Stimulated activated CD8-positive, alpha-beta memory T cell treated with anti-CD3 and anti-CD28 coated beads, Interleukin-7, amount 100 ng/mL, for 24 hours (primary cell): Measurements from ENCODE around the gene DERA.

Experiments used
- DNase-seq: peaks from one replicate; pipeline ENCODE4 v3.0.0-alpha.2; 2020; ENCODE audit warnings: low read depth

Gene DERA

DNA sequence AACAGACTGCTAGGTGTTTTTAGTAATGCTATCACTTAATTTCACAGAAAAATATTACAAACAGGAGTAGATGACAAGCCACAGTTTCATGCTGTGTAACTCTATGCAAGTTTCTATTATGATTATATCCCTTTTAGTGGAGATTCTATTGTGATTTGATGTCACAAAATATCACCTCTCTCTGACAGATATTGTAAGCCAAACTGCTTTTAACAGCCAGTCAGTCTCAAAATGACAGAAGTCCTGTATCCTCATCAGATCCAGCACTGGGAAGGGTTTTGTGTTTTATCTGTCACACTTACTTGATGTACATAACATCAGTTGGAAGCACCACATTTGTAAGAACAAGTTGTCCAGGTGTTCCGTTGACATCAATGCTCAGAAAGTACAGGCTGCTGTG is 164.8 kb downstream of the DERA start:
- no peak for DNase-seq

DNA sequence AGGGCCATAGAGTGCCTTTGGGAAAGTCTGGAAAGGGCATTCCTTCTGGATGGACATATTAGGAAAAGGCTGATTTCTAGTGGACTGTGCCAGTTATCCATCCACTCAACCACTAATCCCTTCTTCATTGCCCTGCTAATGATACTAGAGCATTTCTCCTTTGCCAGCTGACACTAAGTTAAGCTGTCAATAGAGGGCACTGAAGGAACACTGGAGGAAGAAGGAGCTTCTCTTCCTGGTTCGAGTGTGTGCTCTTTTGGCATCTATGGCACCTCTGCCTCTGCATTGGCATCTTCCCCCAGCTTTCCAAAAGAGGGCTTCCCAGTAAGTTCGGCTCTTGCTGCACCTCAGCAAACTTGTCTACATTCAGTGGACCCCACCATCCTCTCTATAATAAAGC is 165.4 kb downstream of the DERA start:
- no peak for DNase-seq

DNA sequence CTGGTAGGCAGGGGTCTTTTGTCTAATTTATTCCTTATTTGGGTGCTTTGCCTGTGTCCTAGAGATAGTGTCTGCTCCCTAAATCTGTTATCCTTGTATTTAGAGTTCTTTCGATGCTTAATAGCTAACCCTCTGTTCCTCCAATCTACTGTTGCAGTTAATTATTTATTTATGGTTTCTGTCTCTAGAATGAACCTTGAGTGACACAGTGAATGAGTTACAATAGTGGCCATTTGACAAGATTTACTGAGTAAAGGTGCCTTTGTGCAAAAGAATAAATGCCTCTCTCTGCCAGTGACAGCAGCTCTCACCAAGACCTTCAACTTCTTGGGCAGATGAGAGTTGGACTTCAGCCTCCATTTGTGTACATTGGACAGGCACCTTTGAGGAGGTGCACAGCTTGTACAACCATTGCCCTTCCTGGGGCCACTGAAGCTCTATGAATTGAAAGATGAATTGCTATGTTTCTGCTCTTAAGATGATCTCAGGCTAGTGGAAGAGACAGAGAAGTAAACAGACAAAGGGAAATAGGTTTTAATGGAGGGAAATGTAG is 165.9 kb downstream of the DERA start:
- no peak for DNase-seq

DNA sequence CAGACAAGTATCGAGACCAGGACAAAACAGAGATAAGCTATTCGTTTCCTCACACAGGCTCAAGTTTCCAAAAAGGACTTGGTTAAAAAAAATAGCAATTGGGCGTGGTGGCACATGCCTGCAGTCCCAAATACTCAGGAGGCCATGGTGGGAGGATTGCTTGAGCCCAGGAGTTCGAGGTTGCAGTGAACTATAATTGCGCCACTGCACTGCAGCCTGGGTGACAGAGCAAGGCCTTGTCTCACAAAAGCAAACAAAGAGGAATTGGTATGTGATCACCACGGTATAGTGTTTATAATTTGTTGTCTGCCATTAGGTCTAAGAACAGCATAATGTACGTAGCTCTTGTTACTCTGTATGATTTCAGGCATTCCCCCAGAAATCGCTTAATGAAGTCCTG is 175.3 kb downstream of the DERA start:
- DNase-seq, result no peak

DNA sequence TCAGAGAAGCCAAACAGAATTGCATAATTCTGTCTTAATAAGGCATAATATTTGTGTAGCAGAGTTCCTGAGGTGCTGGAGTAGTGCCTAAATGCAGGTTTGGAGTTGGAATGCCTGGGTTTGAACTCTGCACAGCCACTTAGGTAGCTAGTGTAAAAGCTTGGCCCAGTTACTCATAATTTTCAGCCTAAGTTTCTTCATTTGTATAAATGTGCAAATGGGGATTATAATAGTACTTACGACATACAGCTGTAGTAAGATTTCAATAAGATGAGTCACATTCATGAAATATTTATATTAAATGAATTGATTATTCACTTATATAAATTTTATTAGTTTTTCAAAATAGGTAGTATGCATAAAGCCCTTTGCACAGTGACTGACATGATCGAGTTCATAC is 175.8 kb downstream of the DERA start:
- DNase-seq, result no peak
